Stomach (tissue), 4 donors: ENCODE data around the gene PON2.

ENCODE experiments used
- POLR2A ChIP-seq, 4 donors: fragments of 450-650 bp; IDR thresholded peaks; one replicate each; pipeline ENCODE4 v1.6.1; 2016; ENCODE audit warnings: antibody characterized with exemption in 4 of 4, control low read depth in 2 of 4, mild to moderate bottlenecking in 1 of 4, moderate library complexity in 1 of 4
- TF ChIP-seq, protein P1 (sequence below), 7 experiments: fragments of 450-650 bp in 4 of 7; fragments of 200-600 bp in 3 of 7; sonication (generic) in 3 of 7; IDR thresholded peaks; one replicate each; pipeline ENCODE4 v1.5.1; 2016 to 2019; ENCODE audit warnings: antibody characterized with exemption in 7 of 7, control low read depth in 2 of 7, mild to moderate bottlenecking in 1 of 7

DNA sequence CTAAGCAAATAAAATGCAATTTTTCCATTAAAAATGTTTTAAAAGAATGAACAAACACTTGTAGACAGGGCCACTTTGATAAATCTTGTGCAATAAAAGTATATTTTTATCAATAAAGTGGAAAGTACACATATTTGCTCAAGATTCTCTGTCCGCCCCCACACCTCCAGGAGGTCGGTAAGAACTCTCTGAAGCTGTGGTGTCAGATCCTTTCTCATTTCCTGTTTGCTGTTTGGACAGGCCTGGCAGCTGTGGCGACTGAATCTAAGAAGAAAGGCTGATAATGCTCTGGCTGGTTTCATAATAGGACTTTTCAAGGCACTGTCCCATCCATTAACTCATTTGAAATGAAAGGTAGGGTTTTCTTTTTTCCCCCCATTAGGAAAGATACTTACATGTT lies 35.6 kb upstream of the PON2 start:
- TF ChIP-seq, protein P1, sequence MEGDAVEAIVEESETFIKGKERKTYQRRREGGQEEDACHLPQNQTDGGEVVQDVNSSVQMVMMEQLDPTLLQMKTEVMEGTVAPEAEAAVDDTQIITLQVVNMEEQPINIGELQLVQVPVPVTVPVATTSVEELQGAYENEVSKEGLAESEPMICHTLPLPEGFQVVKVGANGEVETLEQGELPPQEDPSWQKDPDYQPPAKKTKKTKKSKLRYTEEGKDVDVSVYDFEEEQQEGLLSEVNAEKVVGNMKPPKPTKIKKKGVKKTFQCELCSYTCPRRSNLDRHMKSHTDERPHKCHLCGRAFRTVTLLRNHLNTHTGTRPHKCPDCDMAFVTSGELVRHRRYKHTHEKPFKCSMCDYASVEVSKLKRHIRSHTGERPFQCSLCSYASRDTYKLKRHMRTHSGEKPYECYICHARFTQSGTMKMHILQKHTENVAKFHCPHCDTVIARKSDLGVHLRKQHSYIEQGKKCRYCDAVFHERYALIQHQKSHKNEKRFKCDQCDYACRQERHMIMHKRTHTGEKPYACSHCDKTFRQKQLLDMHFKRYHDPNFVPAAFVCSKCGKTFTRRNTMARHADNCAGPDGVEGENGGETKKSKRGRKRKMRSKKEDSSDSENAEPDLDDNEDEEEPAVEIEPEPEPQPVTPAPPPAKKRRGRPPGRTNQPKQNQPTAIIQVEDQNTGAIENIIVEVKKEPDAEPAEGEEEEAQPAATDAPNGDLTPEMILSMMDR (IDR thresholded peaks at IDR 0.05), result no peak
- no peak for TF ChIP-seq POLR2A (IDR thresholded peaks at IDR 0.05)
